CD8-positive, alpha-beta memory T cell (primary cell): Measurements from ENCODE around the gene TBC1D9. TPM values are rescaled to one million over a fixed set of nuclear protein-coding genes. Genes with fewer than 3 reads are reported as not detected.

ENCODE experiments used
- CTCF ChIA-PET: fragments of 350-600 bp; sonication (Branson Sonifier 250); formaldehyde crosslinking; loops from one replicate; lab custom pipeline; 2021; ENCODE audit warnings: antibody characterized with exemption; lab: Charles Lee
- POLR2A ChIA-PET: fragments of 350-600 bp; sonication (Branson Sonifier 250); formaldehyde crosslinking; loops from one replicate; lab custom pipeline; 2021; ENCODE audit warnings: antibody characterized with exemption; lab: Charles Lee
- DNase-seq, 5 donors: peaks; one replicate each; pipeline versions ENCODE4 v3.0.0 to v3.0.0-alpha.2; 2020 to 2022; ENCODE audit warnings: mixed read lengths in 1 of 5
- H3K27ac ChIP-seq: one replicate; pipeline ENCODE4 v1.7.0; 2013; ENCODE audit warnings: low read depth, mild to moderate bottlenecking, low read length, moderate library complexity
- H3K27me3 ChIP-seq: 2 replicates; pipeline ENCODE4 v1.7.0; 2013; ENCODE audit warnings: low read length, mild to moderate bottlenecking; ENCODE audit not compliant: insufficient read depth, poor library complexity, severe bottlenecking
- H3K36me3 ChIP-seq: 2 replicates; pipeline ENCODE4 v1.7.0; 2013; ENCODE audit warnings: mild to moderate bottlenecking, low read length, moderate library complexity; ENCODE audit not compliant: insufficient read depth
- H3K4me1 ChIP-seq: 2 replicates; pipeline ENCODE4 v1.7.0; 2013; ENCODE audit warnings: mild to moderate bottlenecking, low read length, moderate library complexity; ENCODE audit not compliant: insufficient read depth
- H3K4me3 ChIP-seq: 2 replicates; pipeline ENCODE4 v1.7.0; 2013; ENCODE audit warnings: mild to moderate bottlenecking, low read length
- H3K9me3 ChIP-seq: 2 replicates; pipeline ENCODE4 v1.7.0; 2013; ENCODE audit warnings: mild to moderate bottlenecking, low read length
- H3K27ac Mint-ChIP-seq, 8 donors: one replicate each; pipeline ENCODE4 v1.8.0; 2020 to 2021; ENCODE audit warnings: mixed read lengths in 8 of 8, mild to moderate bottlenecking in 6 of 8, inconsistent platforms in 3 of 8, moderate library complexity in 3 of 8
- H3K27me3 Mint-ChIP-seq, 2 donors: one replicate each; pipeline ENCODE4 v1.8.0; 2020 to 2021; ENCODE audit warnings: mixed read lengths in 2 of 2, mild to moderate bottlenecking in 1 of 2, moderate library complexity in 1 of 2
- H3K36me3 Mint-ChIP-seq, 3 donors: one replicate each; pipeline ENCODE4 v1.8.0; 2020 to 2021; ENCODE audit warnings: mixed read lengths in 3 of 3, inconsistent platforms in 1 of 3, mild to moderate bottlenecking in 1 of 3
- H3K4me1 Mint-ChIP-seq, 3 donors: one replicate each; pipeline ENCODE4 v1.8.0; 2020 to 2021; ENCODE audit warnings: mixed read lengths in 3 of 3, inconsistent platforms in 1 of 3, mild to moderate bottlenecking in 1 of 3
- H3K4me3 Mint-ChIP-seq, 7 donors: one replicate each; pipeline ENCODE4 v1.8.0; 2020 to 2021; ENCODE audit warnings: mixed read lengths in 7 of 7, mild to moderate bottlenecking in 6 of 7, moderate library complexity in 4 of 7, inconsistent platforms in 2 of 7
- H3K9me3 Mint-ChIP-seq, 5 donors: one replicate each; pipeline ENCODE4 v1.8.0; 2020 to 2022; ENCODE audit warnings: mixed read lengths in 5 of 5, mild to moderate bottlenecking in 3 of 5, moderate library complexity in 2 of 5, inconsistent platforms in 1 of 5
- polyA plus RNA-seq: library from polyadenylated mRNA; unstranded; fragments of 300-500 nt; fragmentation: Illumina TruSeq; gene quantifications from one replicate; pipeline ENCODE4 v1.2.3, GENCODE V29; 2021
- total RNA-seq, 2 experiments: library from RNA; stranded (reverse); gene quantifications; one replicate each; pipeline ENCODE4 v1.2.3, GENCODE V29; 2021

TBC1D9 gene
- total and polyA plus RNA-seq, 3 experiments from 2014 or later: 0.13 to 0.46 TPM; not detected in 1

DNA sequence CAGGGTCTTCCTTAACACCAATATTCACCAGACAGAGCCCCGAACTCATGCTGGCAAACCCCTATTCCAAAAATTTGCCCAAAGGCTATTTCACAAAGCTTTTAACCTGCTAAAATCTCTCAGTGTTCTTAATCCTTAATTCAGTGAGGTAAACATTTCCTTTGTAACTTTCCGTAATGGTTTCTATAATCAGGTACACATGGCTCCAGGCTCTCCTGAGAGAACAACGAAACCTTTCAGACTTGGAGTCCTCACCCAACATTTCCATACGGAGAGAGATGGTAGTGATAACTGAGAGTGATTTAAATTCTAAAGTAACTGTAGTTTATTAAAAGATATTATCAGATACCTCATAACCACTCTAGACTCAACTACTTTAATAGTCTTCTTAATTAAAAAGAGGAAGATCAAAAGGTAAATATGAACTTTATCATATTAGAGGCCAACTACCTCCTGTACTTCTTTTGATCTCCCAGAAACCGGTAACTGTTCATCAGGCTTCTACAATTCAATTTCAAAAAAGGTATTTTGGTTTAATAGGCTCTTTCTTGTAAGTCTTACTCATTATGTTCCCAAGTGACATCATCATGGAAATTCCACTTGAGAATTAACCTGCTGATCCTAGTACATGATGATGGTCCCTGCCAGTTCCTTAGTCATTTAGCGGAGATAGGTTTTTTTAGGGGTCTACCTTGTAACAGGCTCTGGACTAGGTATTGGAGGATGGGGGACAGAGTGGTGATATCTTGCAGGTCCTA is 96.1 kb downstream of the TBC1D9 start:
- POLR2A ChIA-PET: no interaction called here
- no peak for DNase-seq
- H3K27ac Mint-ChIP-seq: no peak overlapping the region
- no peaks in the 10 kb centered on the region for H3K4me1 Mint-ChIP-seq
- Histone ChIP-seq H3K27me3 (no peaks in the 10 kb centered on the region), H3K36me3 (no peaks in the 10 kb centered on the region), H3K27ac (no peak overlapping the region), H3K9me3 (no peaks in the 10 kb centered on the region), H3K4me1 (no peaks in the 10 kb centered on the region), H3K4me3 (no peak overlapping the region)
- H3K9me3 Mint-ChIP-seq: no peaks in the 10 kb centered on the region
- CTCF ChIA-PET: no interaction called here
- peaks cover 0 to 8% of the 10 kb centered on the region in 2 donors for H3K27me3 Mint-ChIP-seq
- H3K4me3 Mint-ChIP-seq: no peak overlapping the region
- H3K36me3 Mint-ChIP-seq: no peaks in the 10 kb centered on the region

DNA sequence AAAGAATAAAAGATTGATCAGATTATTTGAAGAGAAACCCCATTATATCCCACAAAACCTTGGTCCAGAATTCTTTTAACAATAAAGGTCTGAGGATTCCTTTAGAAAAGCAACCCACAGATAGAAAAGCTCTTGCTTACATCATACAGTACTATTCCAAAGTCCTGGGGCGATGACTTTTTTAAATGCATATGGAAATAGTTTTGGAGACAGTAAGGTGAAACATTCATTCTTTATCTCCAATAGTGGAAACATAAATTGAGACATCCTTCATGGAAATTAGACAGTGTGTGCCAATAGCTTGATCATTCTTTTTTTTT is 101.7 kb downstream of the TBC1D9 start:
- H3K36me3 ChIP-seq: no peaks in the 10 kb centered on the region
- Mint-ChIP-seq H3K36me3 (no peaks in the 10 kb centered on the region), H3K4me1 (no peaks in the 10 kb centered on the region), H3K9me3 (no peaks in the 10 kb centered on the region), H3K4me3 (no peak overlapping the region), H3K27me3 (peaks cover 5 to 24% of the 10 kb centered on the region in 2 donors), H3K27ac (no peak overlapping the region)
- no peaks in the 10 kb centered on the region for H3K27me3 ChIP-seq
- no peak for DNase-seq
- ChIA-PET CTCF (no interaction called here), POLR2A (no interaction called here)
- no peak overlapping the region for H3K27ac ChIP-seq
- no peak overlapping the region for H3K4me3 ChIP-seq
- H3K9me3 ChIP-seq: no peaks in the 10 kb centered on the region
- no peaks in the 10 kb centered on the region for H3K4me1 ChIP-seq

DNA sequence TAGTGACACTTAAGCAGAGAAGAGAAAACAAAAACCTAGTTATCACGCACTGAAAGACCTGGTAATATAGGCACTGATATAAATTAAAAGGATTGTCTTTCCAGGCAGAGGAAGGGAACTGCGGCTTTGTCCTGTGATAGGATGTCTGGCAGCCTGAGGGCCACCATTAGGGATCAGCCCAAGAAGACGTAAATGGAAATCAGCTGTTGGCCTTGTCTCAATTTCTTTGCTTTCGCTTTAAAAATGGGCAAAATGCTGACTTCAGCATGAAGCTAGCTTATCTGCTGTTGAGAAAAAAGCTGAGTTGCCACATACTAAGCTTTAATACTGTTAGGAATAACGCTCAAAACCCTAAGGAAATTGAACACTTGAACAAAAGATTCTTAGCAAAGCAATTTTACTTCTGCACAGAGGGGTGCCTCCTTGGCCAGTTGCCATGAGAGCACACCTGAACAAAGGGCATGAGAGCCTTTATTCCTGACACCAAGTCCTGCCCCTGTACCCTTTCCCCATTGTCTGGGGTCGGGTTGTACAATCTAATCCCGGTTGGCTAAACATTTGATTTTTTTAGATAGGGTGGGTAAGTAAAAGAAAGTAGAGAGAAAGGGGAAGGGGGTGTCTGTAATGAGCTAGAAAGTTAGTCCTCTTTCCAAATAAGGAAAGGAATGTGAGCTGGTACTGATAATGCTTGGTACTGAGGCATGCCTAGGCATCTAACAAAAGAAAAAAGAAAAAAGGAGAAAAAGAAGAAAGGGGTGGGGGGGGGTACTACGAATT is 102.3 kb downstream of the TBC1D9 start:
- POLR2A ChIA-PET: no interaction called here
- no peaks in the 10 kb centered on the region for H3K36me3 ChIP-seq
- no peak overlapping the region for H3K27ac ChIP-seq
- CTCF ChIA-PET: interaction anchor here (0.7 kb wide), 1 partner anchor 9 kb away, joined by 5 read pairs; no protein-coding TSS in a partner anchor
- H3K9me3 Mint-ChIP-seq: no peaks in the 10 kb centered on the region
- no peaks in the 10 kb centered on the region for H3K9me3 ChIP-seq
- no peaks in the 10 kb centered on the region for H3K4me1 Mint-ChIP-seq
- H3K27ac Mint-ChIP-seq: no peak overlapping the region
- H3K4me1 ChIP-seq: no peaks in the 10 kb centered on the region
- H3K4me3 ChIP-seq: no peak overlapping the region
- no peaks in the 10 kb centered on the region for H3K36me3 Mint-ChIP-seq
- peaks cover 5 to 27% of the 10 kb centered on the region in 2 donors for H3K27me3 Mint-ChIP-seq
- H3K27me3 ChIP-seq: no peaks in the 10 kb centered on the region
- H3K4me3 Mint-ChIP-seq: no peak overlapping the region
- DNase-seq: no peak

DNA sequence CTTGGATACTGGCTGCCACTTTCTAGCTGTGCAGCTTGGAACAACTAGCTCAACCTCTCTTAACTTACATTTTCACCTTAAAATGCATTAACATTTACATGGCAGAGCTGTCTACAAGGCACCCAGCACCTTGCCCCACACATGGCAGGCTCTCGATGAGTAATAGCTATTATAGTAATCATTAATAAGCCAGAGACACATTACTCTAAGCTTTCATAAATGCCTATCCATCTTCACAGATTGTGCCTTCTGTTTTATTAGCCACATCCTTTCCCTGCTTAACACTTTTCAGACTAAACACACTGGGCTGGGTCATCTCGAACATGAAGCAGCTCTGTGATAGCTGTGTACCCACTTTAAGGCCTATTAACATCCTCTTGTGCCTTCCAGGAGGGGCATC is 103.6 kb downstream of the TBC1D9 start:
- no peak for DNase-seq
- Histone ChIP-seq H3K9me3 (no peaks in the 10 kb centered on the region), H3K4me1 (no peaks in the 10 kb centered on the region), H3K27me3 (no peaks in the 10 kb centered on the region), H3K36me3 (no peaks in the 10 kb centered on the region), H3K27ac (no peak overlapping the region), H3K4me3 (no peak overlapping the region)
- POLR2A ChIA-PET: no interaction called here
- no peak overlapping the region for H3K4me3 Mint-ChIP-seq
- peaks cover 7 to 34% of the 10 kb centered on the region in 2 donors for H3K27me3 Mint-ChIP-seq
- no peaks in the 10 kb centered on the region for H3K36me3 Mint-ChIP-seq
- H3K4me1 Mint-ChIP-seq: no peaks in the 10 kb centered on the region
- H3K9me3 Mint-ChIP-seq: no peaks in the 10 kb centered on the region
- CTCF ChIA-PET: no interaction called here
- H3K27ac Mint-ChIP-seq: no peak overlapping the region

- Histone ChIP-seq H3K27ac (no peak overlapping the region), H3K27me3 (no peaks in the 10 kb centered on the region), H3K9me3 (no peaks in the 10 kb centered on the region), H3K4me1 (no peaks in the 10 kb centered on the region), H3K36me3 (no peaks in the 10 kb centered on the region), H3K4me3 (no peak overlapping the region)
- DNase-seq: no peak
- POLR2A ChIA-PET: no interaction called here
- H3K4me3 Mint-ChIP-seq: no peak overlapping the region
- H3K27me3 Mint-ChIP-seq: peaks cover 6 to 37% of the 10 kb centered on the region in 2 donors
- no peak overlapping the region for H3K27ac Mint-ChIP-seq
- no peaks in the 10 kb centered on the region for H3K36me3 Mint-ChIP-seq
- no peaks in the 10 kb centered on the region for H3K9me3 Mint-ChIP-seq
- CTCF ChIA-PET: no interaction called here
- H3K4me1 Mint-ChIP-seq: no peaks in the 10 kb centered on the region
These were observed 107.4 kb downstream of the TBC1D9 start for GRCh38 chr4:140648716-140649308.

- Mint-ChIP-seq H3K27me3 (peaks cover 4 to 22% of the 10 kb centered on the region in 2 donors), H3K4me1 (no peaks in the 10 kb centered on the region), H3K9me3 (no peaks in the 10 kb centered on the region), H3K27ac (no peak overlapping the region), H3K36me3 (no peaks in the 10 kb centered on the region), H3K4me3 (no peak overlapping the region)
- Histone ChIP-seq H3K27me3 (no peaks in the 10 kb centered on the region), H3K36me3 (no peaks in the 10 kb centered on the region), H3K27ac (no peak overlapping the region), H3K4me3 (no peak overlapping the region), H3K9me3 (no peaks in the 10 kb centered on the region), H3K4me1 (no peaks in the 10 kb centered on the region)
- POLR2A ChIA-PET: no interaction called here
- DNase-seq: no peak
- CTCF ChIA-PET: no interaction called here
These were observed 110.4 kb downstream of the TBC1D9 start for GRCh38 chr4:140645614-140646412.

DNA sequence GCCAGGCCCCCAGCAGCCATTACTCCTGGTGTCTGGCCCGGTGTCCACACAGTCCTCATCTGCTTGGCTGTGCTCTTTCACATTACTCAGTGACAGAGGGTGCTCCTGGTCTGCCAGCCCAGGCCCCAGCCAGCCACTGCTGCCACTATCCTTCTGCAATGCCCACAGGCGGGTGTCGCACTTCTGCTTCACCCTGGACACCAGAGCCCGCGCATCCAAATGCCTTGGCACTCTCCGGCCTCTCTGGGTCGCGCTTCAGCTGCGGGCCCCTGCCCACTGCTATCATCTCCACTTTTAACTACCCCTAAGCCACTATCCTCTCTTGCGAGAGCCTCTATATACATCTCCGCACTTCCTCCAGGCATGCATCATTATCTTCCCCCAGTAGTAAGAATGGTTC is 111.0 kb downstream of the TBC1D9 start:
- Mint-ChIP-seq H3K4me1 (no peaks in the 10 kb centered on the region), H3K36me3 (no peaks in the 10 kb centered on the region), H3K4me3 (no peak overlapping the region), H3K27ac (no peak overlapping the region), H3K27me3 (peaks cover 4 to 21% of the 10 kb centered on the region in 2 donors), H3K9me3 (no peaks in the 10 kb centered on the region)
- ChIA-PET POLR2A (no interaction called here), CTCF (no interaction called here)
- Histone ChIP-seq H3K9me3 (no peaks in the 10 kb centered on the region), H3K27ac (no peak overlapping the region), H3K4me3 (no peak overlapping the region), H3K27me3 (no peaks in the 10 kb centered on the region), H3K4me1 (no peaks in the 10 kb centered on the region), H3K36me3 (no peaks in the 10 kb centered on the region)
- no peak for DNase-seq
